ENCODE results near the gene PISD. TPM values are rescaled to one million over a fixed set of nuclear protein-coding genes. Genes with fewer than 3 reads are reported as not detected.
A peak's percentile ranks its signal among the peaks of the same experiment; 100 is the strongest.

Gene PISD
- total RNA-seq, 4 donors from 2014 or later = 27.5 to 68.1 (median 61.4) TPM

DNA sequence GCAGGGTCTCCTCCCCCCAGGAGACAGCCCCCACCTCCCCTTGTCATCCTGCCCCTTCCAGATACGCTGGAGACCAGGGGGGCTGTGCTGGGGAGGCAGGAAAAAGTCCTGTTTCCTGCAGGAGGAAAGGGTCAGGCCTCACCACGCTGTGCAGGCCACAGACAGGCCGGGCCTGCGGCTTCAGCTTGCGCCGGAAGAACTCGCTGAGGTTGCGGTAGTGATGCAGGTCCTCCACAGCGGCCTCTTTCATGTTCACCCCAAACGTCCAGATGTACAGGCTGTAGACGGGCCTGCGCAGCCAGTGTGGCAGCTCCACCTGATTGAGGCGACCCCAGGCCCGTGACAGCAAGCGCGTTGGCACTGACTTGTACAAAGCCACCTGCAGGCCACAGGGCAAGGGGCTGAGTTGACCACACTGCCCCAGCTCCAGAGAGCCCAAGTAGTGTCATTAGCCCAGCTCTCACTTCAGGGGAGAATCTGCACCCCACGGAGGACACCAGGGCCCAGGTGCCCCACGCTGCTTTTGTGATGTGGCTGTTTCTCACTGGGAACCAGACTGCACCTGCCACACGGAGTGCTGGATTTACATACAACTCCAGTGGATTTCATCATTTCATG is 40.4 kb downstream of the PISD start:
- no peak overlapping the region for H3K4me3 ChIP-seq
- DNase-seq = peak in 1 of 3 donors; percentile 46
- no peaks in the 10 kb centered on the region for H3K27me3 ChIP-seq
- H3K36me3 ChIP-seq = peaks cover 0 to 56% (median 0%) of the 10 kb centered on the region in 3 donors
- H3K4me1 ChIP-seq = peaks cover 1 to 34% (median 4%) of the 10 kb centered on the region in 4 donors
- no peaks in the 10 kb centered on the region for H3K9me3 ChIP-seq
- no peak overlapping the region for H3K27ac ChIP-seq
- no peak for TF ChIP-seq POLR2A (IDR thresholded peaks at IDR 0.05)
- TF ChIP-seq, protein P1, sequence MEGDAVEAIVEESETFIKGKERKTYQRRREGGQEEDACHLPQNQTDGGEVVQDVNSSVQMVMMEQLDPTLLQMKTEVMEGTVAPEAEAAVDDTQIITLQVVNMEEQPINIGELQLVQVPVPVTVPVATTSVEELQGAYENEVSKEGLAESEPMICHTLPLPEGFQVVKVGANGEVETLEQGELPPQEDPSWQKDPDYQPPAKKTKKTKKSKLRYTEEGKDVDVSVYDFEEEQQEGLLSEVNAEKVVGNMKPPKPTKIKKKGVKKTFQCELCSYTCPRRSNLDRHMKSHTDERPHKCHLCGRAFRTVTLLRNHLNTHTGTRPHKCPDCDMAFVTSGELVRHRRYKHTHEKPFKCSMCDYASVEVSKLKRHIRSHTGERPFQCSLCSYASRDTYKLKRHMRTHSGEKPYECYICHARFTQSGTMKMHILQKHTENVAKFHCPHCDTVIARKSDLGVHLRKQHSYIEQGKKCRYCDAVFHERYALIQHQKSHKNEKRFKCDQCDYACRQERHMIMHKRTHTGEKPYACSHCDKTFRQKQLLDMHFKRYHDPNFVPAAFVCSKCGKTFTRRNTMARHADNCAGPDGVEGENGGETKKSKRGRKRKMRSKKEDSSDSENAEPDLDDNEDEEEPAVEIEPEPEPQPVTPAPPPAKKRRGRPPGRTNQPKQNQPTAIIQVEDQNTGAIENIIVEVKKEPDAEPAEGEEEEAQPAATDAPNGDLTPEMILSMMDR (IDR thresholded peaks at IDR 0.05) = no peak

DNA sequence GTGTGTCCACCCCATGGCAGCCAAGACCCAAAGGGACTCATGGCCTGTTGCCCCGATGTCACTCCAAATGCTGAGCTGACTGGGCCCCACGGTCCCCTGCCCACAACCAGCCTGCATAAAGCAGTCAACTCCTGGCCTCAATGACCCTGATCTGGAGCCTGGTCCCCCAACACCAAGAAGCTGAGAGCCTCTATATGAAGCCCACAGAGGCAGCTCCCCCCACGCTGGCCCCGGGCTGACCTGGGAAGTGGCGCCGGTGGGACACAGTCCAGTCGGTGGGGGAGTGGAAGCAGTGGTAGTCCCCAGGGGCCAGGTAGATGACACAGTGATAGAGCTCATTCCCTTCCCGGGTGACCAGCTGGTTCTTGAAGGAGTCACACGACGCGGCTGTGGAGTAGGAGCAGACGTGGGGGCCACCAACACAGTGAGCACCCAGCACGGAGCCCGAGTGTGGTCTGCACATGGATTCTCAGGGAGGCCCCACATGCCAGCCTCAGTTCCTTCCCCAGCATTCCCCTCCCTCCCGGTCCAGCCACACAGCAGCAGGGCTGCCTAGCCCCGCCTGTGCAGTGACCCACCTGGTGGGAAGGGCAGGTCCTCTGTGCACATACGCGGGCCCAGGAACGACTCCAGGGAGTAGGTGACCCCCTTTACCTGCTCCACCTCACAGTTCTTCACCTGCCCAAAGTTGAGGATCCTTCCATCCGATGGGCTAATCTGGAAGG is 41.1 kb downstream of the PISD start:
- TF ChIP-seq, protein P1 (IDR thresholded peaks at IDR 0.05) = no peak
- no peak for TF ChIP-seq POLR2A (IDR thresholded peaks at IDR 0.05)
- Histone ChIP-seq H3K27me3 (no peaks in the 10 kb centered on the region), H3K9me3 (no peaks in the 10 kb centered on the region), H3K36me3 (peaks cover 0 to 56% (median 0%) of the 10 kb centered on the region in 3 donors), H3K4me1 (peaks cover 8 to 34% (median 10%) of the 10 kb centered on the region in 4 donors), H3K27ac (no peak overlapping the region), H3K4me3 (no peak overlapping the region)
- DNase-seq = no peak

DNA sequence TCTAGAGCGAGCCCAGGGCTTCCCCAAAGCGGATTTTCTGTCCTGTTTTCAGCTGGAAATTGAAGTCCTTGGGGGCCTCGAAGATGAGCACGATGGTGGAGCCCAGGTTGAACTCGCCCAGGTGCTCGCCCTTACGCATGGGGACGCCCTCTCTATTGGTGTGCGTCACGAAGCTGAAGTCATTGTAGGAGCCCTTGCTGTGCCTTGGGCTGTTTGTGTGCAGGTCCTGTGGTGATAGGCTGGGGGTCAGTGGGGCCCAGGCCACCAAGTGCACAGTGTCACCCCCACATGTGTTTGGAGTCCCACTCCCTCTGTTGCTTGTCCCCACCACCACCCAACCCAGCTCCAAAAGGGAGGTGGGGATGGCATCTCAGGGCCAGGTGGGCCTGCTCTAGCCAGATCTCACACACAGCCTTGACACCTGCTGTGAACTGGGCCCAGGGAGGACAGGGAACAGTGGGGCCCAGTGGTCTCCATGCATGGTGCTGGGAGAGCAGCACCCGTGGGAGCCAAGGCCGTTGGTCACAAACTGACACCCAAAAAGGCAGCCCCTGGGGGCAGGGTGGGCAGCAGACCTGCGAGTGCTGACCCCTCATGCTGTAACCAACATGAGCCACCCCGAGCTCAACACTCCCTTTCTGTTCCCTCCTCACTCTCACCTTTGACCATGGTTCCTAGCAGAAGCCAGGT is 42.3 kb downstream of the PISD start:
- H3K27ac ChIP-seq = no peak overlapping the region
- peaks cover 0 to 56% (median 0%) of the 10 kb centered on the region in 3 donors for H3K36me3 ChIP-seq
- no peaks in the 10 kb centered on the region for H3K27me3 ChIP-seq
- no peaks in the 10 kb centered on the region for H3K9me3 ChIP-seq
- no peak for DNase-seq
- H3K4me3 ChIP-seq = no peak overlapping the region
- TF ChIP-seq POLR2A (IDR thresholded peaks at IDR 0.05) = no peak
- TF ChIP-seq, protein P1 (IDR thresholded peaks at IDR 0.05) = no peak
- H3K4me1 ChIP-seq = peaks cover 8 to 39% (median 16%) of the 10 kb centered on the region in 4 donors

DNA sequence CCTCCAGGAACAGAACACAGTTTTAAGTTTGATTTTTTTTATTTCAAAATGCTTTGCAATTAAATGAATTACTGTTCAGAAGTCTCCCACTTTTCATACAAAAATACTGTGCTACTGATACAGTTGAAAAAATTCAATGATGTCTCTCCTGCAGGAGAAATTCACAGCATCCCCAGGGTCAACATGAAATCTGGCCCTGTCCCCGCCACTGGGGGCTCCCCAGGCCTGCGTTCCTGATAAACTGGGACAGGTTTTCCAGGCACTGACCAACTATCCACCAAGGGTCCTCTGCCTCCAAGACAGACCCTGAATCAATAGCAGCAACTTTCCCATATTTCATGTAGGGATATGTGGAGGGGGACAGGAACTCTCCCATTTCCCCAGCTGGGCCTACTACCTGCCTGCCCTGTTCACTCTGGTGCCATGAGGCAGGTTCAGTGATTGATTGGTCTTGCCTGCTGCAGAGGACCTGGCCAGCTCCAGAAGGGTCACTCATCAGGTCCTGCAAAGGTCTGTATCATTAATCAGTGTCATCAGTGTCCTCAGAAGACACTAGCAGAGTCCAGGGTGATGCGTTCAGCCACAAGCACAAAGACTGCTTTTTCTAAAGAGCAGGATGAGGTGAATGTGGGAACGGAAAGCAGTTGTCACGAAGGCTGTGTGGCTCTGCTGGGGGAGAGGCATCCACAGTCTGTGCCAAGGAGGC is 43.4 kb downstream of the PISD start:
- TF ChIP-seq POLR2A (IDR thresholded peaks at IDR 0.05) = no peak
- TF ChIP-seq, protein P1 (IDR thresholded peaks at IDR 0.05) = no peak
- peaks cover 8 to 43% (median 16%) of the 10 kb centered on the region in 4 donors for H3K4me1 ChIP-seq
- no peaks in the 10 kb centered on the region for H3K9me3 ChIP-seq
- no peak overlapping the region for H3K27ac ChIP-seq
- H3K27me3 ChIP-seq = no peaks in the 10 kb centered on the region
- H3K4me3 ChIP-seq = no peak overlapping the region
- DNase-seq = no peak
- H3K36me3 ChIP-seq = peaks cover 0 to 60% (median 0%) of the 10 kb centered on the region in 3 donors

DNA sequence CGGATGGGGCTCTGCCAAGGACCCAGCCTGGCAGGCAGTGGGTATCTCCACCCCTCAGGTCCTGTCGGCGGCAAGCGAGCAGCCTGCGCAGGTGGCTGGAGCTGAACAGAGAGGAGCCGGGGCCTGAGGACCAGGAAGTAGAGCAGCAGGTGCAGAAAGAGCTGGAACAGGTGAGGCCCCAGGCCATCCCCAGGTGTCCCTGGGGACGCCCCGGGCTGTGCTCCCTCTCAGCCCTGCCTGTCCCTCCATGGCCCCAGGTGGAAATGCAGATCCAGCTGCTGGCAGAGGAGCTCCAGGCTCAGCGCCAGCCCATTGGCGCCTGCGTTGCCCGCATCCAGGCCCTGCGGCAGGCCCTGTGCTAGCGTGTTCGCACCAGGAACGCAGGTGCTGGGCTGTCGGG is 44.0 kb downstream of the PISD start:
- no peak for TF ChIP-seq POLR2A (IDR thresholded peaks at IDR 0.05)
- TF ChIP-seq, protein P1 (IDR thresholded peaks at IDR 0.05) = no peak
- no peak overlapping the region for H3K27ac ChIP-seq
- H3K4me3 ChIP-seq = no peak overlapping the region
- H3K4me1 ChIP-seq = peaks cover 8 to 47% (median 16%) of the 10 kb centered on the region in 4 donors
- peaks cover 0 to 60% (median 0%) of the 10 kb centered on the region in 3 donors for H3K36me3 ChIP-seq
- peak in 1 of 3 donors; percentile 60 for DNase-seq
- H3K9me3 ChIP-seq = no peaks in the 10 kb centered on the region
- H3K27me3 ChIP-seq = no peaks in the 10 kb centered on the region

All from Peyer's patch (tissue), 4 donors.